Endothelial cell of umbilical vein (primary cell): Measurements from ENCODE around the gene DNAJC30. TPM values are rescaled to one million over a fixed set of nuclear protein-coding genes. Genes with fewer than 3 reads are reported as not detected.

Source experiments
- BruUV-seq: library from RNA; stranded (reverse); fragments of 400-500 nt; replicated peaks from 2 replicates; lab custom pipeline; 2021; lab: Mats Ljungman, UMichigan
- CTCF ChIA-PET: fragments of 300-600, 350-600 bp; sonication (Branson Sonifier 250); formaldehyde crosslinking; loops from one replicate; lab custom pipeline; 2021; ENCODE audit warnings: antibody characterized with exemption, inconsistent platforms; lab: Charles Lee
- POLR2A ChIA-PET: fragments of 300-600, 350-600 bp; sonication (Branson Sonifier 250); formaldehyde crosslinking; loops from one replicate; lab custom pipeline; 2021; ENCODE audit warnings: antibody characterized with exemption, inconsistent platforms; lab: Charles Lee
- DNase-seq: peaks from one replicate; pipeline ENCODE4 v3.0.0-alpha.2; 2011; ENCODE audit warnings: low read depth, low spot score
- FAIRE-seq: peaks from 2 replicates; lab custom pipeline; 2011; peaks lifted over from hg19 to GRCh38; lab: Jason Lieb, UNC
- H2AFZ ChIP-seq: 2 replicates; pipeline ENCODE4 v1.6.0; 2012; ENCODE audit warnings: low read depth, low read length, control low read depth, inconsistent platforms
- H3K27ac ChIP-seq: 2 replicates; pipeline ENCODE4 v1.5.1; 2011; ENCODE audit warnings: low read depth, mild to moderate bottlenecking, control low read depth, low read length, moderate library complexity; ENCODE audit not compliant: insufficient read depth
- H3K27me3 ChIP-seq, 2 experiments: 2 replicates each; pipeline versions ENCODE4 v1.6.0 to v1.6.1; 2011; ENCODE audit warnings: low read length in 2 of 2, mixed read lengths in 1 of 2; ENCODE audit not compliant: control insufficient read depth in 2 of 2, insufficient read depth in 2 of 2
- H3K36me3 ChIP-seq, 2 experiments: 2 replicates in 1 of 2; 3 replicates in 1 of 2; pipeline ENCODE4 v1.5.1; 2011; ENCODE audit warnings: low read length in 2 of 2, mild to moderate bottlenecking in 1 of 2, moderate library complexity in 1 of 2; ENCODE audit not compliant: control insufficient read depth in 2 of 2, insufficient read depth in 2 of 2; ENCODE audit errors: extremely low read depth in 1 of 2
- H3K4me1 ChIP-seq: 3 replicates; pipeline ENCODE4 v1.5.1; 2011; ENCODE audit warnings: mild to moderate bottlenecking, low read length; ENCODE audit not compliant: control insufficient read depth, insufficient read depth; ENCODE audit errors: extremely low read depth
- H3K4me2 ChIP-seq: 2 replicates; pipeline ENCODE4 v1.6.1; 2011; ENCODE audit warnings: low read length, control low read depth, mixed read lengths; ENCODE audit not compliant: insufficient read depth
- H3K4me3 ChIP-seq, 3 experiments: fragments of 200-600 bp in 1 of 3; sonication (generic), shearing (Covaris generic) in 1 of 3; replicated peaks in 1 of 3; 2 replicates each; pipeline ENCODE4 v1.5.1; 2011 to 2016; ENCODE audit warnings: control low read depth in 3 of 3, low read length in 3 of 3, mild to moderate bottlenecking in 2 of 3, inconsistent platforms in 1 of 3, low read depth in 1 of 3, moderate library complexity in 1 of 3; ENCODE audit not compliant: insufficient read depth in 1 of 3
- H3K79me2 ChIP-seq: 2 replicates; pipeline ENCODE4 v1.6.0; 2012; ENCODE audit warnings: low read length, inconsistent platforms; ENCODE audit not compliant: control insufficient read depth, insufficient read depth
- H3K9ac ChIP-seq: replicated peaks from 2 replicates; pipeline ENCODE3; 2011; ENCODE audit warnings: low read length, control low read depth; ENCODE audit not compliant: insufficient read depth; ENCODE audit errors: extremely low read depth
- H3K9me1 ChIP-seq: replicated peaks from 3 replicates; pipeline ENCODE4 v1.6.0; 2011; ENCODE audit warnings: mild to moderate bottlenecking, low read length; ENCODE audit not compliant: control insufficient read depth, insufficient read depth; ENCODE audit errors: extremely low read depth
- H3K9me3 ChIP-seq: replicated peaks from 2 replicates; pipeline ENCODE4 v1.5.1; 2012; ENCODE audit warnings: low read length, inconsistent platforms; ENCODE audit not compliant: control insufficient read depth, insufficient read depth
- H4K20me1 ChIP-seq: replicated peaks from 2 replicates; pipeline ENCODE3; 2011; ENCODE audit warnings: mild to moderate bottlenecking, low read length; ENCODE audit not compliant: control insufficient read depth, insufficient read depth; ENCODE audit errors: extremely low read depth
- CTCF ChIP-seq, 2 donors: IDR thresholded peaks; 1 replicate in 1 of 2; 2 replicates in 1 of 2; pipeline ENCODE4 v1.5.1; 2011; ENCODE audit warnings: low read length in 2 of 2, mild to moderate bottlenecking in 2 of 2, moderate library complexity in 2 of 2, control low read depth in 1 of 2, inconsistent platforms in 1 of 2, low read depth in 1 of 2; ENCODE audit not compliant: insufficient read depth in 1 of 2; ENCODE audit errors: extremely low read depth in 1 of 2
- EZH2 ChIP-seq: IDR thresholded peaks from 2 replicates; pipeline ENCODE4 v1.6.1; 2012; ENCODE audit warnings: borderline replicate concordance, low read depth, mild to moderate bottlenecking, moderate library complexity, low read length, inconsistent platforms; ENCODE audit not compliant: severe bottlenecking
- FOS ChIP-seq: IDR thresholded peaks from 2 replicates; pipeline ENCODE4 v1.6.1; 2011; ENCODE audit warnings: mild to moderate bottlenecking, low read length, moderate library complexity, borderline replicate concordance; ENCODE audit not compliant: insufficient read depth
- GATA2 ChIP-seq: IDR thresholded peaks from 2 replicates; pipeline ENCODE4 v1.7.0; 2011; ENCODE audit warnings: low read depth, mild to moderate bottlenecking, moderate library complexity, mixed read lengths, low read length; ENCODE audit not compliant: insufficient read length, insufficient read depth
- JUN ChIP-seq: IDR thresholded peaks from 2 replicates; pipeline ENCODE4 v1.6.1; 2011; ENCODE audit warnings: borderline replicate concordance, low read depth; ENCODE audit not compliant: insufficient read length, insufficient read depth
- MYC ChIP-seq: IDR thresholded peaks from one replicate; pipeline ENCODE4 v1.6.1; 2011; ENCODE audit warnings: mild to moderate bottlenecking, low read depth, low read length
- POLR2A ChIP-seq: IDR thresholded peaks from 2 replicates; pipeline ENCODE4 v1.6.1; 2012; ENCODE audit warnings: low read depth, mild to moderate bottlenecking, control low read depth, low read length
- POLR2AphosphoS5 ChIP-seq: IDR thresholded peaks from 2 replicates; pipeline ENCODE4 v1.6.1; 2012; ENCODE audit warnings: low read depth, mild to moderate bottlenecking, control low read depth, low read length, moderate library complexity; ENCODE audit not compliant: insufficient read depth
- dilution Hi-C: fragments of 300-500 bp; cut with MboI; formaldehyde crosslinking; loops from one replicate; pipeline ENCODE4 v1.15.0; 2019; ENCODE audit warnings: low sequenced_read_pairs; ENCODE audit not compliant: extremely low pct_ligation_motif_present
- intact Hi-C: fragments of 100-400 bp; cut with micrococcal nuclease; formaldehyde crosslinking; loops from one replicate; pipeline ENCODE4 v1.10.0; 2022
- polyA plus RNA-seq, 4 experiments: library from polyadenylated mRNA; depleted of rRNA in 3 of 4; stranded (reverse) in 3 of 4; unstranded in 1 of 4; fragments of >200 nt; gene quantifications; 2 replicates each; pipeline versions ENCODE4 v1.2.1 to v1.2.3, GENCODE V29; 2011 to 2012; ENCODE audit warnings: missing spikeins in 1 of 4
- total RNA-seq: library from RNA; stranded (reverse); gene quantifications from 2 replicates; pipeline ENCODE4 v1.2.3, GENCODE V29; 2021
- TF ChIP-seq, protein P1 (sequence below): IDR thresholded peaks from 2 replicates; pipeline ENCODE4 v1.6.1; 2011; ENCODE audit not compliant: insufficient read depth, insufficient read length

Gene DNAJC30
- total and polyA plus RNA-seq, 2 donors (not counting 3 experiments of a cell fraction or from before 2014, with no cell fraction given): 10.6 to 11.9 TPM

GRCh38 chr7:73732397-73732796, 49.1 kb upstream of the DNAJC30 start:
- Histone ChIP-seq H2AFZ (no peak overlapping the region), H3K4me2 (no peak overlapping the region), H3K4me1 (peaks cover 7% of the 10 kb centered on the region), H3K36me3 (no peaks in the 10 kb centered on the region), H3K27me3 (no peaks in the 10 kb centered on the region), H3K9me3 (no peaks in the 10 kb centered on the region), H4K20me1 (no peaks in the 10 kb centered on the region), H3K4me3 (no peak overlapping the region), H3K79me2 (no peaks in the 10 kb centered on the region), H3K27ac (no peak overlapping the region), H3K9me1 (no peaks in the 10 kb centered on the region), H3K9ac (no peak overlapping the region)
- dilution Hi-C loops: no loop called here
- POLR2A ChIA-PET: no interaction called here
- TF ChIP-seq GATA2: no peak
- no peak for TF ChIP-seq EZH2
- TF ChIP-seq, protein P1, sequence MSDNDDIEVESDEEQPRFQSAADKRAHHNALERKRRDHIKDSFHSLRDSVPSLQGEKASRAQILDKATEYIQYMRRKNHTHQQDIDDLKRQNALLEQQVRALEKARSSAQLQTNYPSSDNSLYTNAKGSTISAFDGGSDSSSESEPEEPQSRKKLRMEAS: no peak
- TF ChIP-seq FOS: no peak
- no peak for TF ChIP-seq POLR2A
- TF ChIP-seq POLR2AphosphoS5: no peak
- no peak for TF ChIP-seq JUN
- no peak for TF ChIP-seq MYC
- TF ChIP-seq CTCF (IDR thresholded peaks at IDR 0.05; ENCODE audit: extremely low read depth in 1 of 2, insufficient read depth in 1 of 2, low read depth in 1 of 2, low read length in 2 of 2): no peak
- no TSS peak for BruUV-seq
- DNase-seq: no peak
- CTCF ChIA-PET: interaction anchor here (0.7 to 5.3 kb wide), 7 partner anchors 10 to 126 kb away, joined by 3 to 106 read pairs (median 4); no protein-coding TSS in a partner anchor
- FAIRE-seq: no peak
- intact Hi-C loops: loop anchor here (5.0 kb wide), 1 partner anchor 280 kb away; no protein-coding TSS in a partner anchor
